IPS DF 6.9 (cell line): Measurements from ENCODE around the gene PDAP1.
"Not testable (repeated sequence)": the region's sequence is repeated elsewhere in the genome, so short reads cannot be mapped to it uniquely, and the experiment has no call there.

Source experiments
- DNase-seq: peaks from one replicate; pipeline ENCODE4 v3.0.0-alpha.2; 2013; ENCODE audit warnings: low read depth, low spot score
- H3K27ac ChIP-seq: one replicate; pipeline ENCODE4 v1.5.1; 2013; ENCODE audit warnings: low read length, control low read depth
- H3K27me3 ChIP-seq: 2 replicates; pipeline ENCODE4 v1.6.1; 2013; ENCODE audit warnings: mild to moderate bottlenecking, low read length; ENCODE audit not compliant: control insufficient read depth, insufficient read depth
- H3K36me3 ChIP-seq: 2 replicates; pipeline ENCODE4 v1.6.1; 2013; ENCODE audit warnings: low read length; ENCODE audit not compliant: control insufficient read depth, insufficient read depth
- H3K4me1 ChIP-seq: 2 replicates; pipeline ENCODE4 v1.6.1; 2013; ENCODE audit warnings: low read length; ENCODE audit not compliant: control insufficient read depth, insufficient read depth
- H3K4me3 ChIP-seq: 2 replicates; pipeline ENCODE4 v1.5.1; 2013; ENCODE audit warnings: mild to moderate bottlenecking, low read length
- H3K9me3 ChIP-seq: 2 replicates; pipeline ENCODE4 v1.6.1; 2013; ENCODE audit warnings: low read length, inconsistent platforms; ENCODE audit not compliant: control insufficient read depth, insufficient read depth
- WGBS: extraction: QIAGEN DNeasy Blood & Tissue Kit; methylation state at CpG from one replicate; pipeline ENCODE4 v1.1.7; 2013; ENCODE audit warnings: mixed read lengths, missing lambda C conversion rate; ENCODE audit not compliant: insufficient read length, insufficient coverage; 5-methylcytosine and 5-hydroxymethylcytosine counted together

The PDAP1 gene

DNA sequence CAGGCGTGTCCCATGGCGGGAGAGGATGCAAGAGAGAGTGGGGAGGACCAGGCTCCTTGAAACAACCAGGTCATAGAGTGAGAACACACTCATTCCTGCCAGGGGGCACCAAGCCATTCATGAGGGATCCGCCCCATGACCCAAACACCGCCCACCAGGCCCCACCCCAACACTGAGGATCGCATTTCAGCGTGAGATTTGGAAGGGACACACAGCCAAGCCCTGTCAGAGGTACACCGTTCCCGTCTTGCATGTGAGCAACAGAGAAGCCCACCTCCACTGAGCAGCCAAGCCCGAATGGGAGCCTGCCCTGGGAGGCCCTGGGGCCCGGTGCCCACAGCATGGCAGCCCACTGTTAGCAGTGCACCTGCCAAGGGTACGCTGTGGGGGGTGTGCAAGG lies 41.8 kb downstream of the PDAP1 start:
- Histone ChIP-seq H3K9me3 (no peaks in the 10 kb centered on the region), H3K27ac (no peak overlapping the region), H3K4me1 (peaks cover 3% of the 10 kb centered on the region), H3K27me3 (no peaks in the 10 kb centered on the region), H3K4me3 (no peak overlapping the region), H3K36me3 (no peaks in the 10 kb centered on the region)
- DNase-seq, result no peak
- WGBS, result no CpG with 5 or more reads among the region's 11 CpGs

DNA sequence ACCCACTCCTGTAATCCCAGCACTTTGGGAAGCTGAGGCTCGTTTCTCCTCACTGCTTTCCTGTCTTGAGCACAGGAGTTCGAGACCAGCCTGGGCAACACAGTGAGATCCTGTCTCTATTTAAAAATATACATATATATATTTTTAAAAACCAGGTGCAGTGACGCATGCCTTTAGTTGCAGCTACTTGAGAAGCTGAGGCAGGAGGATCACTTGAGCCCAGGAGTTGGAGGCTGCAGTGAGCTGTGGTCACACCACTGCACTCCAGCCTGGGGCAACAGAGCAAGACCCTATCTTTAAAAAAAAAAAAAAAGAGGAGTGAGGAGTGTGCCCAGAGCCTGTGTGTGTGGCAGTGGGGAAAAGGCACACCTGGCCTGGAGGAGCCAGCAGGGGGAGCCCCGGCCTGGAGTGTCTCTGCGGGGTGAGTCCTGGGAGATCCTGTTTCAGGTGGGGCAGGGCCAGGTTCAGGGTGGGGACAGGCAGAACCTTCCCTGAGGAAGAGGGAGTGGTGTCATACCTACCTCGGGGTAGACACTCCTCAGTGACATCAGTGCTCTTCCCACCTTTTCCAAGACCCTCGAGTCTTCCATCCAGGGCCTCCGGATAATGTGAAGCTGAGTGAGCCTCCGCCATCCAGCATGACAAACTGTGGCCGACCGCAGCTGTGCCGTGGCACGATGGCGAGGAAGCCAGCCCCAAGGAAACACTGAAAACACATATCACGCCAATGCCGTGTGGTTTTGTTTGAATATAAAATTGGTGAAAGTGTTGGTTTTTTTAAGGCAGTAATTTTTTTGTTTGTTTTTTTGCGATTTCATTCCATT lies 42.9 kb downstream of the PDAP1 start:
- no peaks in the 10 kb centered on the region for H3K36me3 ChIP-seq
- 100% methylated on average over 1 of the region's 17 CpGs for WGBS
- H3K4me1 ChIP-seq, result peaks cover 3% of the 10 kb centered on the region
- H3K4me3 ChIP-seq, result no peak overlapping the region
- no peak overlapping the region for H3K27ac ChIP-seq
- no peaks in the 10 kb centered on the region for H3K9me3 ChIP-seq
- H3K27me3 ChIP-seq, result no peaks in the 10 kb centered on the region
- no peak for DNase-seq

- H3K4me1 ChIP-seq, result peaks cover 3% of the 10 kb centered on the region
- DNase-seq, result no peak
- no peak overlapping the region for H3K27ac ChIP-seq
- H3K27me3 ChIP-seq, result no peaks in the 10 kb centered on the region
- H3K9me3 ChIP-seq, result no peaks in the 10 kb centered on the region
- no peak overlapping the region for H3K4me3 ChIP-seq
- WGBS, result no CpG with 5 or more reads among the region's 5 CpGs
- H3K36me3 ChIP-seq, result 0 out of 2 replicates have a peak, but pooled peaks cover 6% of the 10 kb centered on the region
Measured at GRCh38 chr7:99363286-99363685, 45.1 kb downstream of the PDAP1 start.

DNA sequence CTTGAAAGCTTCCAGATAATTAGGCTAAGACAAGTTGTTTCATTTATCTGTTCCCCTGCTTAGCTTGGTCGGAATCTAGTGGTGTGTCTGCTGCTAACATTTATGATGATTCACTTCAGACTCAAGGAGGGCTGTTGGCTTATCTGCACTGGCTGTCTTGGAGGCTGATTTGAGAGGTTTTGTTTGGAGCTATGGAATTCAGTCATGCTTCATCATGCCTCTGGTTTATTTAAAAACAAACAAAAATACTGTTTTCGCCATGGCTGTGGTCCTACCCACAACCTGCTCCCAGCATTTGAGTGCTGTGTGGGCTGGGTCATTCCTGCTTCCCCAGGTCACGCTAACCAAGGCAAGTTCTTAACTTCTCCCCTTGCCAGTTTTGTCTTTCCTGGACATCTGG lies 45.6 kb downstream of the PDAP1 start:
- no peaks in the 10 kb centered on the region for H3K27me3 ChIP-seq
- WGBS, result no CpG with 5 or more reads among the region's 3 CpGs
- peaks cover 3% of the 10 kb centered on the region for H3K4me1 ChIP-seq
- DNase-seq, result no peak
- H3K4me3 ChIP-seq, result no peak overlapping the region
- H3K9me3 ChIP-seq, result no peaks in the 10 kb centered on the region
- no peak overlapping the region for H3K27ac ChIP-seq
- H3K36me3 ChIP-seq, result peaks cover 6% of the 10 kb centered on the region; the same call in 1 of the 2 replicates

GRCh38 chr7:99359465-99360154 lies 48.8 kb downstream of the PDAP1 start:
- Histone ChIP-seq H3K4me1 (no peaks in the 10 kb centered on the region), H3K27ac (no peak overlapping the region), H3K36me3 (peaks cover 8% of the 10 kb centered on the region; the same call in 1 of the 2 replicates), H3K27me3 (no peaks in the 10 kb centered on the region), H3K9me3 (no peaks in the 10 kb centered on the region), H3K4me3 (no peak overlapping the region)
- WGBS, result no CpG with 5 or more reads among the region's 22 CpGs
- DNase-seq, result no peak

DNA sequence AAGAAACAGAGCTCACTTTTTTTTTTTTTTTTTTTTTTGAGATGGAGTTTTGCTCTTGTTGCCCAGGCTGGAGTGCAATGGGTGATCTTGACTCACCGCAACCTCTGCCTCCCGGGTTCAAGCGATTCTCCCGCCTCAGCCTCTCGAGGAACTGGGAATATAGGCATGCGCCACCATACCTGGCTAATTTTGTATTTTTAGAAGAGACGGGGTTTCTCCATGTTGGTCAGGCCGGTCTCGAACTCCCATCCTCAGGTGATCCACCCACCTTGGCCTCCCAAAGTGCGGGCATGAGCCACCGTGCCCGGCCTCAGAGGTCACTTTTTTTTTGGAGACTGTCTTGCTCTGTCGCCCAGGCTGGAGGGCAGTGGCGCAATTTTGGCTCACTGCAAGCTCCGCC lies 49.9 kb downstream of the PDAP1 start:
- no CpG with 5 or more reads among the region's 15 CpGs for WGBS
- not testable (repeated sequence) for H3K4me1 ChIP-seq, H3K9me3 ChIP-seq, H3K27me3 ChIP-seq, DNase-seq, H3K27ac ChIP-seq, H3K4me3 ChIP-seq
- H3K36me3 ChIP-seq, result peaks cover 10% of the 10 kb centered on the region; the same call in 1 of the 2 replicates

GRCh38 chr7:99357701-99358490 lies 50.5 kb downstream of the PDAP1 start:
- Histone ChIP-seq H3K27me3 (no peaks in the 10 kb centered on the region), H3K36me3 (peaks cover 10% of the 10 kb centered on the region; the same call in 1 of the 2 replicates), H3K4me1 (no peaks in the 10 kb centered on the region), H3K27ac (no peak overlapping the region), H3K9me3 (no peaks in the 10 kb centered on the region), H3K4me3 (no peak overlapping the region)
- WGBS, result no CpG with 5 or more reads among the region's 16 CpGs
- no peak for DNase-seq

DNA sequence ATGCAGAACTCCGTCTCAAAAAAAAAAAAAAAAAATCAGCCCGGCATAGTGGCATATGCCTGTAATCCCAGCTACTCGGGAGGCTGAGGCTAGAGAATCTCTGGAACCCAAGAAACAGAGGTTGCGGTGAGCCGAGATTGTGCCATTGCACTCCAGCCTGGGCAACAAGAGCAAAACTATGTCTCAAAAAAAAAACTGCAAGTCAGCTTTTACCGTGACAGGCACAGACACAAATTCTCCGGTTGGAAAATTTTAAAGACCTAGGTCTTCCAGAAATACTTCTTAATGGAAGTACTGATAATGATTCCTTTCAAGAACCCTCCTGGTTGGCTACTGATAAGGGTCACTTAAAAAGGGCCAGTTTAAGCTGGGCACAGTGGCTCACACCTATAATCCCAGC lies 53.3 kb downstream of the PDAP1 start:
- DNase-seq, result no peak
- H3K4me1 ChIP-seq, result no peaks in the 10 kb centered on the region
- no peak overlapping the region for H3K4me3 ChIP-seq
- no CpG with 5 or more reads among the region's 7 CpGs for WGBS
- H3K36me3 ChIP-seq, result peaks cover 10% of the 10 kb centered on the region; the same call in 1 of the 2 replicates
- no peak overlapping the region for H3K27ac ChIP-seq
- no peaks in the 10 kb centered on the region for H3K27me3 ChIP-seq
- H3K9me3 ChIP-seq, result no peaks in the 10 kb centered on the region

- WGBS, result no CpG with 5 or more reads among the region's 5 CpGs
- H3K9me3 ChIP-seq, result no peaks in the 10 kb centered on the region
- H3K27ac ChIP-seq, result no peak overlapping the region
- H3K27me3 ChIP-seq, result no peaks in the 10 kb centered on the region
- H3K4me3 ChIP-seq, result no peak overlapping the region
- peaks cover 6% of the 10 kb centered on the region; the same call in 1 of the 2 replicates for H3K36me3 ChIP-seq
- DNase-seq, result no peak
- H3K4me1 ChIP-seq, result no peaks in the 10 kb centered on the region
Measured at GRCh38 chr7:99352247-99352646, 56.1 kb downstream of the PDAP1 start.

GRCh38 chr7:99350641-99351040 lies 57.8 kb downstream of the PDAP1 start:
- H3K36me3 ChIP-seq, H3K27ac ChIP-seq: not testable (repeated sequence)

More at GRCh38 chr7:99350641-99351040, 57.8 kb downstream of the PDAP1 start:
- not testable (repeated sequence) for H3K27me3 ChIP-seq, DNase-seq, H3K4me3 ChIP-seq, H3K4me1 ChIP-seq, H3K9me3 ChIP-seq
- no CpG with 5 or more reads among the region's 3 CpGs for WGBS
